ENCODE data around the gene NQO2.

DNA sequence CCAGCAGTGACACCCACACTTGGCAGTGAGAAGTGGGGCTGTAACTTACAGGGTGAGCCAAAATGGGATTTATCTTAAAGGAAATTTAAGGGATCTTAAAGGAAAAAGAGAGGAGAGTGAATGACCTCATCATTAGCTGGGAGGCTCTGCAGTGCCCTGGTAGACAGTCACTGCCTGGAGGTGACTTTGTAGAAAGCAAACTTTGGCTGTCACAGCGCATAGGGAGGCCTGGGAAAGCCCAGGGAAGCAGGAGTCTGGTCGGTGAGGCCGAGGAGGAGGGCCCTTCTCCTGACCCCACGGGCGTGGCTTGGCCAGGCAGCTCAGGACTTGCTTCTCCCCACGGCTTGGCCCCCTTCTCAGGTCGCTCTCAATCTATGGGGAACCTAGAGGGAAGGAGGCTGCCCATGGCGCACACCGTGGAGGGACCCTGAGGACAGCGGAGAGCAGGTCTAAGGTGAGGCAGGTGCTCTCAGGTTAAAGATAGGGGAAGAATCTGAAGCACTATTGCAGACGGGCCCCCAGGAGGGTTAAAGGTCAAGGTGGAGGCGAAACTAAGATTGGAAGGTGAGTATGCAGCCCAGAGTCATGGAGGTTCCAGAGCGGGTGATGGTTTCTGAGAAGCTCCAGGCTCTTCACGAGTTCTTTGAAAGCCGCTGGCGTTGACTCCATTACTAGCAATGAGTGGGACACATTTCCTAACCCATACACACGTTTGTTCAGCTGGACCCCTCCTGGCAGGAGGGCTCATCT is 53.0 kb downstream of the NQO2 start:
- TF ChIP-seq, protein P1, sequence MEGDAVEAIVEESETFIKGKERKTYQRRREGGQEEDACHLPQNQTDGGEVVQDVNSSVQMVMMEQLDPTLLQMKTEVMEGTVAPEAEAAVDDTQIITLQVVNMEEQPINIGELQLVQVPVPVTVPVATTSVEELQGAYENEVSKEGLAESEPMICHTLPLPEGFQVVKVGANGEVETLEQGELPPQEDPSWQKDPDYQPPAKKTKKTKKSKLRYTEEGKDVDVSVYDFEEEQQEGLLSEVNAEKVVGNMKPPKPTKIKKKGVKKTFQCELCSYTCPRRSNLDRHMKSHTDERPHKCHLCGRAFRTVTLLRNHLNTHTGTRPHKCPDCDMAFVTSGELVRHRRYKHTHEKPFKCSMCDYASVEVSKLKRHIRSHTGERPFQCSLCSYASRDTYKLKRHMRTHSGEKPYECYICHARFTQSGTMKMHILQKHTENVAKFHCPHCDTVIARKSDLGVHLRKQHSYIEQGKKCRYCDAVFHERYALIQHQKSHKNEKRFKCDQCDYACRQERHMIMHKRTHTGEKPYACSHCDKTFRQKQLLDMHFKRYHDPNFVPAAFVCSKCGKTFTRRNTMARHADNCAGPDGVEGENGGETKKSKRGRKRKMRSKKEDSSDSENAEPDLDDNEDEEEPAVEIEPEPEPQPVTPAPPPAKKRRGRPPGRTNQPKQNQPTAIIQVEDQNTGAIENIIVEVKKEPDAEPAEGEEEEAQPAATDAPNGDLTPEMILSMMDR (IDR thresholded peaks at IDR 0.05): no peak
- no peak for TF ChIP-seq POLR2A (IDR thresholded peaks at IDR 0.05)
